Measurements from ENCODE around the gene CEACAM18.

DNA sequence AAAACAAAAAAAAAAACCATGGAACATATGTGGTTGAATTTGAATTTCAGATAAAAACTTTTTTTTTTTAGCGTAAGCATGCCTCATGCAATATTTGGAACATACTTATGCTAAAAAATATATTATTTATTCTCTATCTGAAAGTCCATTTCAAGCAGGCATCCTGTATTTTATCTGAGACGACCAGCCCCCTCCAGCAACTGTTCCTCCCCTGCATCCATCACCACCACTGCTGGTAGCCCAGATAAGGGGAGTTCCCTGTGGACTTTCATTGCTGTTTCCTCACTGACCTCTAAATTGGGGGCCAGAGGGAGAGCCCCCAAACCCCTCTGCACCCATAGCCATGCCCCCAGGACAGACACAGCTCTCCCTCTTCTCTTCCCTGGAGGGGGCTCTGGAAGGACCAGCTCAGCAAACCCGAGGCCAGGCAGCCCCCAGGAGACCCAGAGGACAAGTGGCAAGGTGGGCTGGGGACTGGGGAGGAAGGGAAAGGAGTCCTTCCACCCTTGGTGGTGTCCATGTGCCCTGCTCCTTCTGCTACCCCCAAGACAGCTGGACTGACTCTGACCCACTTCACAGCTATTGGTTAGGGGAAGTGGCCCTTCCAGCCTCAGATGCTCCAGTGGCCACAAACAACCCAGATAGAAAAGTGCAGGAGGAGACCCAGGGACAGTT lies 29.9 kb downstream of the CEACAM18 start:
- TF ChIP-seq, protein P1, sequence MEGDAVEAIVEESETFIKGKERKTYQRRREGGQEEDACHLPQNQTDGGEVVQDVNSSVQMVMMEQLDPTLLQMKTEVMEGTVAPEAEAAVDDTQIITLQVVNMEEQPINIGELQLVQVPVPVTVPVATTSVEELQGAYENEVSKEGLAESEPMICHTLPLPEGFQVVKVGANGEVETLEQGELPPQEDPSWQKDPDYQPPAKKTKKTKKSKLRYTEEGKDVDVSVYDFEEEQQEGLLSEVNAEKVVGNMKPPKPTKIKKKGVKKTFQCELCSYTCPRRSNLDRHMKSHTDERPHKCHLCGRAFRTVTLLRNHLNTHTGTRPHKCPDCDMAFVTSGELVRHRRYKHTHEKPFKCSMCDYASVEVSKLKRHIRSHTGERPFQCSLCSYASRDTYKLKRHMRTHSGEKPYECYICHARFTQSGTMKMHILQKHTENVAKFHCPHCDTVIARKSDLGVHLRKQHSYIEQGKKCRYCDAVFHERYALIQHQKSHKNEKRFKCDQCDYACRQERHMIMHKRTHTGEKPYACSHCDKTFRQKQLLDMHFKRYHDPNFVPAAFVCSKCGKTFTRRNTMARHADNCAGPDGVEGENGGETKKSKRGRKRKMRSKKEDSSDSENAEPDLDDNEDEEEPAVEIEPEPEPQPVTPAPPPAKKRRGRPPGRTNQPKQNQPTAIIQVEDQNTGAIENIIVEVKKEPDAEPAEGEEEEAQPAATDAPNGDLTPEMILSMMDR (IDR thresholded peaks at IDR 0.05; ENCODE audit: low read depth, low read length) = no peak
- TF ChIP-seq MYC (IDR thresholded peaks at IDR 0.05; ENCODE audit: low read depth, low read length) (no peak), POLR2A (IDR thresholded peaks at IDR 0.05; ENCODE audit: extremely low read depth, insufficient read length) (no peak)
- TF ChIP-seq, protein P2, sequence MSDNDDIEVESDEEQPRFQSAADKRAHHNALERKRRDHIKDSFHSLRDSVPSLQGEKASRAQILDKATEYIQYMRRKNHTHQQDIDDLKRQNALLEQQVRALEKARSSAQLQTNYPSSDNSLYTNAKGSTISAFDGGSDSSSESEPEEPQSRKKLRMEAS (IDR thresholded peaks at IDR 0.05; ENCODE audit: low read depth, low read length) = no peak
